Loucy (cell line): ENCODE data around the gene GARRE1.

Experiments
- H2AFZ ChIP-seq: fragments of 200-600 bp; sonication (generic); 2 replicates; pipeline ENCODE4 v1.6.0; 2016; ENCODE audit warnings: antibody characterized with exemption, mild to moderate bottlenecking, low read length, moderate library complexity
- H3F3A ChIP-seq: fragments of 200-600 bp; 2 replicates; pipeline ENCODE4 v1.6.0; 2016; ENCODE audit warnings: antibody characterized with exemption, low read depth, mild to moderate bottlenecking
- H3K27me3 ChIP-seq: fragments of 200-600 bp; sonication (generic); 2 replicates; pipeline ENCODE4 v1.6.1; 2014; ENCODE audit warnings: low read length, mild to moderate bottlenecking; ENCODE audit not compliant: insufficient read depth, poor library complexity, severe bottlenecking
- H3K36me3 ChIP-seq: fragments of 200-600 bp; sonication (generic); 2 replicates; pipeline ENCODE4 v1.6.1; 2016; ENCODE audit warnings: low read length; ENCODE audit not compliant: insufficient read depth
- H3K4me1 ChIP-seq: fragments of 200-600 bp; sonication (generic); 2 replicates; pipeline ENCODE4 v1.5.1; 2014; ENCODE audit warnings: low read length, mild to moderate bottlenecking; ENCODE audit not compliant: insufficient read depth, poor library complexity, severe bottlenecking
- H3K4me2 ChIP-seq: fragments of 200-600 bp; sonication (generic); 2 replicates; pipeline ENCODE4 v1.6.0; 2014; ENCODE audit warnings: antibody characterized with exemption, low read length, low read depth, mild to moderate bottlenecking; ENCODE audit not compliant: poor library complexity, severe bottlenecking
- H3K4me3 ChIP-seq: fragments of 200-600 bp; sonication (generic); 2 replicates; pipeline ENCODE4 v1.5.1; 2014; ENCODE audit warnings: low read length, mild to moderate bottlenecking, mixed read lengths; ENCODE audit not compliant: poor library complexity, severe bottlenecking
- H3K79me2 ChIP-seq: fragments of 200-600 bp; sonication (generic); 2 replicates; pipeline ENCODE4 v1.6.1; 2014; ENCODE audit warnings: low read length; ENCODE audit not compliant: insufficient read depth
- H3K9ac ChIP-seq: fragments of 200-600 bp; sonication (generic); 2 replicates; pipeline ENCODE4 v1.6.0; 2014; ENCODE audit warnings: mild to moderate bottlenecking, low read depth, low read length, moderate library complexity; ENCODE audit not compliant: poor library complexity, severe bottlenecking
- H3K9me2 ChIP-seq: fragments of 200-600 bp; sonication (generic); replicated peaks from 2 replicates; pipeline ENCODE4 v1.6.1; 2016; ENCODE audit warnings: low read depth, low read length, mixed read lengths
- H3K9me3 ChIP-seq: fragments of 200-600 bp; sonication (generic); 2 replicates; pipeline ENCODE4 v1.6.1; 2014; ENCODE audit warnings: mild to moderate bottlenecking, antibody characterized with exemption, low read length, low read depth; ENCODE audit not compliant: insufficient read depth
- H4K20me1 ChIP-seq: fragments of 200-600 bp; sonication (generic); 2 replicates; pipeline ENCODE4 v1.6.0; 2014; ENCODE audit warnings: antibody characterized with exemption, low read length, mild to moderate bottlenecking; ENCODE audit not compliant: insufficient read depth, poor library complexity, severe bottlenecking
- CTCF ChIP-seq: fragments of 200-600 bp; sonication (generic); conservative IDR thresholded peaks from 2 replicates; pipeline ENCODE4 v1.5.1; 2014; ENCODE audit warnings: mild to moderate bottlenecking, antibody characterized with exemption, low read length
- EZH2phosphoT487 ChIP-seq: fragments of 200-600 bp; IDR thresholded peaks from 2 replicates; pipeline ENCODE4 v1.6.1; 2018; ENCODE audit warnings: antibody characterized with exemption, mild to moderate bottlenecking, moderate library complexity, borderline replicate concordance

The GARRE1 gene

GRCh38 chr19:34263745-34264237 lies 9.4 kb downstream of the GARRE1 start:
- H3K36me3 ChIP-seq = no peaks in the 10 kb centered on the region
- no peak overlapping the region for H2AFZ ChIP-seq
- peaks cover 7% of the 10 kb centered on the region for H3K27me3 ChIP-seq
- no peaks in the 10 kb centered on the region for H3F3A ChIP-seq
- H3K9me2 ChIP-seq = no peaks in the 10 kb centered on the region
- H3K9me3 ChIP-seq = no peaks in the 10 kb centered on the region
- no peak for TF ChIP-seq CTCF
- TF ChIP-seq EZH2phosphoT487 = no peak
- H3K4me2 ChIP-seq = no peak overlapping the region
- no peaks in the 10 kb centered on the region for H3K4me1 ChIP-seq
- peaks cover 10% of the 10 kb centered on the region for H4K20me1 ChIP-seq
- H3K79me2 ChIP-seq = no peaks in the 10 kb centered on the region
- H3K4me3 ChIP-seq = no peak overlapping the region
- no peak overlapping the region for H3K9ac ChIP-seq

- no peaks in the 10 kb centered on the region for H3K9me2 ChIP-seq
- H3K4me2 ChIP-seq = no peak overlapping the region
- no peaks in the 10 kb centered on the region for H3F3A ChIP-seq
- no peaks in the 10 kb centered on the region for H3K36me3 ChIP-seq
- no peak overlapping the region for H3K9ac ChIP-seq
- H2AFZ ChIP-seq = no peak overlapping the region
- H3K4me1 ChIP-seq = peaks cover 2% of the 10 kb centered on the region
- H4K20me1 ChIP-seq = peaks cover 21% of the 10 kb centered on the region
- no peaks in the 10 kb centered on the region for H3K79me2 ChIP-seq
- TF ChIP-seq EZH2phosphoT487 = no peak
- TF ChIP-seq CTCF = no peak
- no peak overlapping the region for H3K4me3 ChIP-seq
- no peaks in the 10 kb centered on the region for H3K9me3 ChIP-seq
- peaks cover 7% of the 10 kb centered on the region for H3K27me3 ChIP-seq
Observed at GRCh38 chr19:34265221-34265650, 10.9 kb downstream of the GARRE1 start.

GRCh38 chr19:34269081-34269480 lies 14.7 kb downstream of the GARRE1 start:
- TF ChIP-seq EZH2phosphoT487 (no peak), CTCF (no peak)
- Histone ChIP-seq H4K20me1 (peaks cover 35% of the 10 kb centered on the region), H3K9ac (no peak overlapping the region), H2AFZ (no peak overlapping the region), H3K4me3 (no peak overlapping the region), H3K36me3 (no peaks in the 10 kb centered on the region), H3K27me3 (peaks cover 19% of the 10 kb centered on the region), H3K9me3 (no peaks in the 10 kb centered on the region), H3F3A (no peaks in the 10 kb centered on the region), H3K4me2 (no peak overlapping the region), H3K9me2 (no peaks in the 10 kb centered on the region), H3K79me2 (no peaks in the 10 kb centered on the region), H3K4me1 (peaks cover 3% of the 10 kb centered on the region)
